ENCODE measurements around the gene TMEM178B.

Gene TMEM178B

DNA sequence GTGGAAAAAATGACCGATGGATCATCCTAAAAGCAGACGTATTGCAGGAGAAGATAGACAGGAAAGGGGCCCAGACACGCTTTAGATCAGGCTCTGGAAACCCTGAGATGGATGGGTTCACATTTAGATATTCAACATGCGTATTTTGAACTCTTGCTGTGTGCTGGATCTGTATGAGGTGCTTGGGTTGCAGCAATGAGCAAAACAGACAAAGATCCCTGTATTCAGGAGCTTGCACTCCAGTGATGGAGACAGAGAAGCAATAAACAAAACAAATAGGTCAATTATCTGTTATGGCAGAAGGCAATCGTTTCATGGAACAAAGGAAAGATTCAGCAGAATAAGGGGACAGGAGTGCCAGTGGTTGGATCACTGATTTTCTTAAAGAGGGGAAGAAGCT lies 275.5 kb downstream of the TMEM178B start:
- in situ Hi-C loops (cut with MboI; ENCODE audit: low sequenced_read_pairs) = no loop called here

DNA sequence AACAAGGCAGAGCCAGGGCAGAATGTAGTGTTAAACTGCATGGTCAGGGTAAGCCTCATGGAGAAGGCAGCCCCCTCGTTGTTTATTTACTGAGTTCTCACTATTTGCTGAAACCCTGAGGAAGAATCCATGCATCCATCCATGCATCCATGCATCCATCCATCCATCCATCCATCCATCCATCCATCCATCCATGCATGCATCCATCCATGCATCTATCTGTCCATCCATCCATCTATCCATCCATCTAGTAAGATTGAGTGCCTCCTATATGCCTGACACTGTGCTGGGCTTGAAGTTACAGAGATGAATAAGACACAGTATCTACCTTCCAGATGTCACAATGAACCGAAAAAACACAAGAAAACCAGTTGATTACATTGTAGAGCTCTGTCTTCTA lies 275.9 kb downstream of the TMEM178B start:
- in situ Hi-C loops (cut with MboI; ENCODE audit: low sequenced_read_pairs) = no loop called here

DNA sequence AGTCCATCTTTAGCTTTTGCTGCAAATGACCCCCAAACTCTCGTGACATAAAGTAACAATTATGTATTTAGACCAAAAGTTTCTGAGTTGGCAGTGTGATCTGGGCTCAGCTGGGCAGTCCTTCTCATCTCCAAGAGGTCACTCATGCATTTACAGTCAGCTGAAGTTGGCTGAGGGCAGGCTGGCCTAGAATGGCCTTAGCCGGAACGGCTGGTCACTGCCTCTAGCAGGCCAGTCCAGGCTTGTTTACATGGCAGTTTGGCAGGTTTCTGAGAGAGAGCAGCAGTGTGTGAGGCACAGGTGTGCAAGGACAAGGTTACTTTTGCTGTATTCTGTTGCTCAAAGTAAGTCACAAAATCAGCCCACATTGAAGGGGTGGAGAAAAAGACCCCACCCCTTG lies 277.3 kb downstream of the TMEM178B start:
- in situ Hi-C loops (cut with MboI; ENCODE audit: low sequenced_read_pairs) = no loop called here

DNA sequence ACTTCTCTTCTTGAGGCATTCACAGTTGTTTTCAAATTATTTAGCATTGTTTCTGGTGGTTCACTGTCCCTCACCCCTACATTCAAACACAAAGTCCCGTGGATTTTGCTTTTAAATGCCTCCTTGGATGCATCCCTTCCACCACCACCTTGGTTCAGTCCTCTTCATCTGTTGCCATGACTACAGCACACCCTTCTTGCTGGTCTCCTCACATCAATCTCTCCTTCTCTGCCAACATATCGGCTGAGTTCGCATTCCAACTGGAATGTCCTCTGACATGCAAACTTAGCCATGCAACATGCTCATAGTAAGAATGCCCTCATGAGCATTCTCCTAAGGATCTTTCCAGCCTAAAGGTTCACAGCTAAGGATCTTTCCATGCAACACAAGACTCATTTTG lies 279.1 kb downstream of the TMEM178B start:
- in situ Hi-C loops (cut with MboI; ENCODE audit: low sequenced_read_pairs) = no loop called here

DNA sequence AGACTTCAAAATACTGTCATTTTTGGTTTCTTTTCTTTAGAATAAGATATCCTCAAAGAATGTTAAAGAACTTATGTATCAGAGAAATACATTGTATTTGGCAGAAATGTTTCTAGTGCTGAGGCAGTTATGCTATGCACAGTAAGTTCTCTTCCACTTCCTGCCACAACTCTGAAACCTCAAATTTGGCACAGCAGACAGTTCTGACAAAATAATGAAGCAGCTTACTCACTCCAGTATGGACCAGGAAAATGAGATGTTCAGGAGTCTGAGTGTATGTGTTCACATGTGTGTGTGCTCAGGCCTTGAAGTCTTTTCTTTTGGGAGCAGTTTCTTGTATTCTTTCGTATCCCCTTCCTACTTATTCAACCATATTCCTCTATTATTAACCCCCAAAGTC lies 280.4 kb downstream of the TMEM178B start:
- in situ Hi-C loops (cut with MboI; ENCODE audit: low sequenced_read_pairs) = no loop called here

DNA sequence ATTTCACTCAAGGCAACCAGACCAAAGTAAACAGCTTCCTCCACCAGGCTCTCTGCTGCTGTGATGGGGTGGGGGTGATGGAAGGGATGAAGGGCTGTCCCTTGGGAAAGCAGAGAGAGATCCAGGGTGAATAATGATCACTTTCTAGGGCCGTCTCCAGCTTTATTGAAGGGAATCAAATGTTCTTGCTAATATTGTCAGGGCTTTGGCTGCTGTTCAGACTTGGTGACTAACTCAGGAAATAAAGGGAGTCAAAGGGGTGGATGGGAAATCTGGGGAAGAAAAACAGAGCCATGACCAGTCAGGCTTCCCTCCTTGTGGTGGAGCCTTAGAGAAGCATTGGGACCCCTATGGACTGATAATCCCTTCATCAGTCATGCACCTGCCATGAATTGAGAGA lies 281.2 kb downstream of the TMEM178B start:
- in situ Hi-C loops (cut with MboI; ENCODE audit: low sequenced_read_pairs) = no loop called here

DNA sequence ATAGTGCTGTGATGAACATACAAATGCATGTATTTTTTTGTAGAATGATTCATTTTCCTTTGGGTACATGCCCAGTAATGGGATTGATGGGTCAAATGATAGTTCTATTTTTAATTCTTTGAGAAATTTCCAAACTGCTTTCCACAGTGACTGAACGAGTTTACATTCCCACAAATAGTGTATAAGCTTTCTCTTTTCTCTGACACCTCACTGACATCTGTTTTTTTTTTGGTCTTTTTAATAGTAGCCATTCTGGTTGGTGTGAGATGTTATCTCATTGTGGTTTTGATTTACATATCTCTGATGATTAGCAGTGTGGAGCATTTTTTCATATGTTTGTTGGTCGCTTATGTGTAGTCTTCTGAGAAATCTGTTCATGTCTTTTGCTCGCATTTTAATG lies 282.3 kb downstream of the TMEM178B start:
- in situ Hi-C loops (cut with MboI; ENCODE audit: low sequenced_read_pairs) = no loop called here

DNA sequence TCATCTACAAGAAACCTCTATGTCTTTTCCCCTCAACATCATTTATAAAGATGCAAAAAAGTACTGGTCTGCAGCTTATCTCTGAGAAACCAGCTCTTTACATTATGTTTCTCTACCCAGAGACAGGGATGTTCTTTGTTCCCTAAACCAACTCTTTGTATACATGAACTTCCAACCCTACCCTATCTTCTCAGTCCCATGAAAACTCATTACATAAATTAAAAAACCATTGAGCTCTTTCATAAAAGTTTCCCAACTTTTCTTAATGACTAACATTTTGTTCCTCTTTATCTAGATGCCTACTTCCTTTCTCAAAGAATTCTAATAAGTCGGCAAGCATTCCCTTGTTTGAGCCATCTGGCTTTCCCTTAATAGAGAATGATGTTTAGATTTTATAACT lies 284.5 kb downstream of the TMEM178B start:
- in situ Hi-C loops (cut with MboI; ENCODE audit: low sequenced_read_pairs) = no loop called here

DNA sequence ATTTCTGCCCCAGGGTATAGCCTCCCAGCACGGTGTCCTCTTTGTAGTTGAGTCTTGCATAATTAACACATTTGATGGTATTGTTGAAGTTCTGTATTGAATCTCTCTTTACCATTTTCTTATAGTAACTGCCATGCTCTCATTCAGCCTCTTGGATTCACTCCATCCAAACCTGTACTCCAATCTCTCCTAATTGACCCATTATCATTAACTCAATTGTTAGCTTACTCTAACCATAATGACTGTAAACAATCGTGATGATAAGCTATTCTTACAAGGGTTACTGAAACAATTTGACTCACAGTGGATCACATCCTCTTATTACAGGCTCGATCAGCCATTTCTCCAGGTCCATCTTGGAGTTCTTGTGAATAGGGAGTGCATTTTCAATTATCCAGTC lies 285.4 kb downstream of the TMEM178B start:
- in situ Hi-C loops (cut with MboI; ENCODE audit: low sequenced_read_pairs) = no loop called here

DNA sequence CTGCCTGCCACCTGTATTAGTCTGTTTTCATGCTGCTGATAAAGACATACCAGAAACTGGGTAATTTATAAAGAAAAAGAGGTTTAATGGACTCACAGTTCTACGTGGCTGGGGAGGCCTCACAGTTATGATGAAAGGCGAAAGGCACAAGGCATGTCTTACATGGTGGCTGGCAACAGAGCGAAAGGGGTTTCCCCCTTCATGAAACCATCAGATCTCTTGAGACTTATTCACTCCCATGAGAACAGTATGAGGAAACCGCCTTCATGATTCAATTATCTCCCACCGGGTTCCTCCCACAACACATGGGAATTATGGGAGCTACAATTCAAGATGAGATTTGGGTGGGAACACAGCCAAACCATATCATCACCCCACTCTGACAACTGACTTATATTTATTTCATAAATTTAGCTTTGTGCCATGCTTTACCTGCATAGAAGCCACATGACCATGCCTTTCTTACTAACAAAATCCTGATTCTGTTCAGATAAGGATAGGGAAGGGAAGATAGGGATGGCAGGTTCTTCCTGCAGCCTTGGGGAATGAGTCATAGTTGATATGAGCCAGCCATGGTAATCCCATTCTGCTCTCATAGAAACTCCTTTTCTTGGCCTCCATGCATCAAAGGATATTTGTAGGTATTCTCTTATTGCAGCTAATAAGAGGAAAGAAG lies 286.0 kb downstream of the TMEM178B start:
- in situ Hi-C loops (cut with MboI; ENCODE audit: low sequenced_read_pairs) = no loop called here

DNA sequence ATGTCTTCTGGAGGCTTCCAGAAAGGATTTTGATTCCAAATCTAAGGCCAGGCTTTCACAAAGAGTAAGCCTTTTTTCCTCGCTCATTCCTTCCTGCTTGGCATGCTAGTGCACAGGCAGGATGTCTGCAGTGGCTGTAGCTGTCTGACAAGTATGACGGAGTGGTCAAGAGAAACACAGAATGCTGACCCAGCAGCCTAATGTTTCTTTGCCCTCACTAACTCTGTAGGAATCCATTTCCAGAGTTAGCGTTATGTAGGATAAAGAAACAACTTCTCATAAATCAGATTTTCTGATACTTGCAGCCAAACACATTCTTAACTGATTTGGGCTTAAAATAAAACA lies 286.5 kb downstream of the TMEM178B start:
- in situ Hi-C loops (cut with MboI; ENCODE audit: low sequenced_read_pairs) = no loop called here

DNA sequence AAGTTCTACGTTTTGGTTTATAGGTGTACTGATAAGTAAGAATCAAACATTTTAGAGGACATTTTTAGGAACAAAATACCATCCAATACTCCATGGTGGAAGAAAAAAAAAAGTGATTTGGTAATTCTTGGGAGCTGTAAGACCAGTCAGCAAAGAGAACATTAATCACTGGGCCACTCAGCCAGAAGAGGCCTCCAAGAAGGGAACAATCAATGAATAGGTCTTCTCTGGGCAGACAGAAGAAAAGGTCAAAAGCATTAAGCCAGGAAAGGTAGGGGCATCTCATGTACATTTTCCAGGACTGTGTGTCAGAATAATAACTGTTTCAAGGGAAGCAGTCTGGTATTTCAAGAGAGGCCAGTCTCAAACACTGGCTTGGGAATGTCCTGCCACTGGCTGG lies 286.9 kb downstream of the TMEM178B start:
- in situ Hi-C loops (cut with MboI; ENCODE audit: low sequenced_read_pairs) = no loop called here

DNA sequence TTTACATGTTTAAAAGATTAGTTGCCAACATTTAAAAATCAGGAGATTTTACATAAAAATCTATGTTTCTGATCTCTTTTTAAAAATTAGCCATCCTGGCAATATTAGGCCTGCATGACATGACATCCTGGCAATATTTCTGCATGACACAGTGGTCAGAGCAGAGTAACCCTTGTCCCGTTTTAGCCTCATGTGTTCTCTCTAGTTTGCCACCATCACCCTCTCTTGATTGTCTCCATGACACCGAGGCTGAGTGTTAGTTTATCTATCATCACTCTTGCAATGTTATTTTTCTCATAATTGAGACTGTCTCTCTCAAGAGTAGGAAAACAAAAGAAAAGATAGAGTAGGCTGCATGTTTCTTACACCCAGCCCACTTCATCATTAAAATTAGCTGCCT lies 287.6 kb downstream of the TMEM178B start:
- in situ Hi-C loops (cut with MboI; ENCODE audit: low sequenced_read_pairs) = no loop called here

DNA sequence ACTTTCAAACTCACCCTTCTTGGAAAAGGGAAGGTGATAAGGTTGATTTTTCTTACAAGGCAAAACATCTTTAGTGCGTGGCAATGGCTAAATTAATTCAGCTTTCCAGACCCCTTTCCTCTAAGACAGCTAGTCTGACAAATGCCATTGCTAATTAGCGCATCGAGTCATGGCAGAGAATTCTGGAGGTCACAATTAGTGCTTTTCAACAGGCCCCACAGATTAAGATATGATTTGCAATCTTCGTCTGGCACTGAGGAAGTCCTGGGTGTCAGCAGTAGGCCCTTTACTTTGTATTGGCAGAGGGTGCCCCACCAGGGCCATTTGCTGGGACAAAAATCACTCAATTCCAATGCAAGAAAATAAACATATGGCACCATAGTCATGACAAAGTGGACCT lies 288.1 kb downstream of the TMEM178B start:
- in situ Hi-C loops (cut with MboI; ENCODE audit: low sequenced_read_pairs) = no loop called here

DNA sequence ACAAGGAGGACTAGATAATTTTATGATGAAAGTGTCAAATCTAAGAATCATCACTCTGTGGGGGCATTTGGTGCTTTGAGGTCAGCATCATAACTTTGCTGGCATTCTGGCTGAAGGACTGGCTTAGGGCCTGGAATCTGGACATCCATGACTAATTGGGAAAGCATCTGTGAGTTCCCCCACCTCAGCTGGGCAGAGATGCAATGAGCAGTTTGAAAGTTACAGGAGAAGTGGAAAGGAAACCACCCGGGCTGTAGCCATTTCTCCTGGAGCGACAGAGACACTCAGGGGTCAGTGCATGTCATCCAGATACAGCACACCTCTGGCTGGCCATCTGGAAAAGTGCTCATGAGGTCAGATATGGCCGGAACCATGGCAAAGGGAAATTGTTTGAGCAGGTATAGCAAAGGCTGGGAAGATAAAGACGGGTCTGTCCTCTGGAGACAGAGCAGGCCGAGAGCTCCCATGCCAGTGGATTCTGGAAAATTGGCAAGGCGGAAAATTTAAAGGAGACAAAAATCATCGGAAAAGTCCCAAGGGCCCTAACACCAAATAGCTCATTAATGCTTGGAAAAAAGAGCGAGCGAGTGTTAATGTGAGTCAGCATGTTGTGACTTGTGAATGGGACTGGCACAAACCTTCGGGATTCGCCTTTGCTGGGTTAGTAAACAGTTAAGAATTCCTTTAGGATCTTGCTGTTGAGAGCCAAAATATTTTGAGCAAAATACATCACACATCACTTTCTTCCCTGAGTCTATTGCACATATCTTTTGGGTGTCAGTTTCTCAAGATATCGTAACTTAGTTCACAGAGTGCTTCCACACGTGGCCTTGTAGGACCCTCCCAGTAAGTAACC lies 288.9 kb downstream of the TMEM178B start:
- in situ Hi-C loops (cut with MboI; ENCODE audit: low sequenced_read_pairs) = no loop called here

DNA sequence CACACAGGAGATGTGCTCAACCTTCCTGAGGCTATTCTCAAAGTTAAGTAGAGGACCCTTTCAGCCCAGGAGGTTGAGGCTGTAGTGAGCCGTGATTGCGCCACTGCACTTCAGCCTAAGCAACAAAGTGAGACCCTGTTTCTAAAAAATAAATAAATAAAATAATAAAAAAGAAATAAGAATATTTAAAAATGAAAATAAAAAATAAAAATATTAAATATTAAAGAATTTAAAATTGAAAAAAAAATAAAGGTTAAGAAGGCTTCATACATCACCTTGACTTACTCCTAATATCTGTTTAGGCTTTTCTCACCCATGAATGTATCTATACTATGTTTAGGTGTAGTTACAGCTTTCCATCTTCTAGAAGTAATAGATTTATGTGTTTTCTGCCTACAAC lies 289.9 kb downstream of the TMEM178B start:
- in situ Hi-C loops (cut with MboI; ENCODE audit: low sequenced_read_pairs) = no loop called here

DNA sequence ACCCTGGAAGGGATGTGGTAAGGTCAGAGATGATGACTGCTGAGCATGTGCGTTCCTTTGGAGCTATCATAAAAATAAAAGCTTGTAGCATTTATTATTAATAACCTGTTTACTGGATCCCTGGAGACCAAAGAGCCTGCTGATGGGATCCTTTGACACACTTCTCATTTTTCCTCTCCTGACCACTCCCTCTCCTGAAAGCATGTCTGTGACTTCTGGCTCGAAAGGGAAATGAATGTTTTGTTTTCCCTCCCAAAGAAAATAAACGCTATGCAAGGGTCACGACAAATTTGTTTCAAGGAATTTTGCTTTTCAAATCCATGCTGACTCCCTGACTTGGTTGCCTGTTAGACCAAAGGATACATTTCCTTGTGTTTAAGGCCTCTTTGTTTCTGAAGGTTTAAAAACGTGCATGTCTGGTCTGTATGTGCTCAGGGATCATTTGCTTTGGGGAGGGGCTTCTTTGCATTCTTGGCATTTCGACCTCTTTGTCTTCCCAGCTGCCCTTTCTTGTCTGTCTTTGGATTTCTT lies 292.3 kb downstream of the TMEM178B start:
- in situ Hi-C loops (cut with MboI; ENCODE audit: low sequenced_read_pairs) = no loop called here

DNA sequence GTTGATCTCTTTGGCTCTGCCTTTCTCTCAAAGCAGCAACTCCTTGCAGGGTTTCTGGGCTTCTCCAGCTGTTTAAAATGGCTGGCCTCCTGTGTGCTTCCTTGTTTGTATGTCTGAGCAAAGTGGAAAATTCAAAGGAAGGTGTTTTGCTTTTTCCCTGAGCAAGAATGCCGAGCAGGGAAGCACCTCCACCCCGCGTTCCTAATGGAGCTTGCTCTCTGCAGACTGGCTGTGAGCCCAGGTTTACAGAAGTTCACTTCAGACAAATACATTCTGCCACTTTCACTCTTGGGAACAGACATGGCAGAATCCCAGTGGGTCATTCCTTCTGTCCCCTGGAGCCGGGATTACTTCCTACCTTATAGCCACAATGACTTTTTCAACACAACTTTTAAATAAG lies 295.6 kb downstream of the TMEM178B start:
- in situ Hi-C loops (cut with MboI; ENCODE audit: low sequenced_read_pairs) = no loop called here

DNA sequence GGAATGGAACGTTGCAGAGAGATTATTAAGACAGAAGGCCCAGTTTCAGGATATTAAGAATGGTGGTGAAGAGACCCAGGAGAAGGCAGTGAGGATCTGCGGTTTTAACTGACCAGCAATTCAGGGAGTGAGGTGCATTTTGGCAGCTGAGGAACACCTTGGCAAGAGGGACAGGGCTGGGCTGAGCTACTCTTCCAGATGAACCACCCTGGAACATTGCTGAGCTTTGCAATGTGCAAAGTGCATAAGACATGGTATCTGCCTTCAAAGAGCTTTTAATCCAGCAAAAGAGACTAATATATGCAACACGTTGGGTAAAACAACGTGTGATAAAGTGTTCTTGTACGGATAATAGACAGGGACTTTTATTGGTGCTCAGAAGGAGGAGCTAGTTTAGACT lies 296.3 kb downstream of the TMEM178B start:
- in situ Hi-C loops (cut with MboI; ENCODE audit: low sequenced_read_pairs) = no loop called here

DNA sequence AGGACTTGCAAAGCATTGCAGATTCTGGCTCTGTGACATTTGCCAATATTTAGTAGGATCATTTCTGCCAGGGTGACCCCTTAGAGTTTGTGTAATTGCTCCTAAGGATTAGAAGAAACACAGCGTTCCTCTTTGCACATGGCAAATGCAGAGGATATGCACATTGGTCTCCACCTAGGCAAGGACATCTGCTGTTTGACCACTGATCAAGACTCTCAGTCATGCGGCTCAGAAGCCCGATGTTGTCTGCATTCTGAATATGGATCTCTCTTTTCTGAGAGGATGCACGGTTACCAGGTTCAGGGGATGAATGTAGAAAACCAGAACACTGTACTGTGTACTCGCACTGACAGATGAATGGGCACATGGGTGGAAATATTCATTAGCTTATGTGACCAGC lies 296.8 kb downstream of the TMEM178B start:
- in situ Hi-C loops (cut with MboI; ENCODE audit: low sequenced_read_pairs) = no loop called here

DNA sequence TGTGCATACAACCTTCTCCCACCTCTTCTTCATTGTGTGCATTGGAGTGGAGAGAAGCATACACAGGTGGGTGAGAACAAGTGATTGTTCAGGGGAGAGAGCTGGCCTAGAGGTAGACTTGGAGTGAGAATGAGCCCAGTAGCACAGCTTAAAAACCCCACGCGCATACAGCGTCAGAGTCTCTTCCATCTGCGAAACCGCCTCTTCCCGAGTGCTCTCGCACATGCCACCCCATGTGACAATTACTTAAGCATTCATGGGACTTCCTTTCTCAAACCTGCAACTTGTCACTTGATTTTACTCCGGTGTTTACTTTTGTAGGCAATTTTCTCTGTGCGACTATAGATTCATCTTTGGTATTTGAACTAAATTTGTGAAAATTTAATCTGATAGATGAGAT lies 300.6 kb downstream of the TMEM178B start:
- in situ Hi-C loops (cut with MboI; ENCODE audit: low sequenced_read_pairs) = no loop called here

DNA sequence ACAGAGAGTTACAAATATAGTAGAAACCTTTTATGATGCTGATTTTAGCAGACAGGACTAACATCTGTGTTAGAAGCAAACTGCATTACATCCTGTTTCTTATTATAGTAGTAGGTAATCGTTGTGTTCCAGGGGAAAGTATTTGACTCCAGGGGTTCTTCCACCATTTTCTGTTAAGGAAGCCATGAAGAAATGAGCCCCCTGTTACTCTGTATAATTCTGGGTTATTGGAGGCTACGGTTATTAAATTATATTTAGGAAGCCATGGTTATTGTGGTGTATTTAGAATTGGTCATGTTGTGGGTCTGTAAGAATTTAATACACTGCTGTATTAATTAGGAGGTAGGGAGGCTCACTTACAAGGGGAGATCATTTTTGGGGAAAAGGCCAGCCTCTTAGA lies 301.6 kb downstream of the TMEM178B start:
- in situ Hi-C loops (cut with MboI; ENCODE audit: low sequenced_read_pairs) = no loop called here
